Endodermal cell (in vitro differentiated cells): ENCODE measurements around the gene ANKS1B. TPM values are rescaled to one million over a fixed set of nuclear protein-coding genes. Genes with fewer than 3 reads are reported as not detected.

Experiments used
- DNase-seq: peaks from one replicate; pipeline ENCODE4 v3.0.0-alpha.2; 2017
- H3K27ac ChIP-seq: 2 replicates; pipeline ENCODE4 v1.5.1; 2013; ENCODE audit warnings: mild to moderate bottlenecking, low read depth, low read length, moderate library complexity
- H3K27me3 ChIP-seq: 2 replicates; pipeline ENCODE4 v1.6.1; 2013; ENCODE audit warnings: mild to moderate bottlenecking, low read length, moderate library complexity; ENCODE audit not compliant: insufficient read depth, control insufficient read depth, poor library complexity, severe bottlenecking
- H3K36me3 ChIP-seq: 2 replicates; pipeline ENCODE4 v1.7.0; 2013; ENCODE audit warnings: mild to moderate bottlenecking, low read length, moderate library complexity; ENCODE audit not compliant: control insufficient read depth, insufficient read depth
- H3K4me1 ChIP-seq: one replicate; pipeline ENCODE4 v1.7.0; 2013; ENCODE audit warnings: low read length; ENCODE audit not compliant: control insufficient read depth, insufficient read depth
- H3K4me3 ChIP-seq: 2 replicates; pipeline ENCODE4 v1.5.1; 2013; ENCODE audit warnings: mild to moderate bottlenecking, low read length, moderate library complexity
- H3K9ac ChIP-seq: 2 replicates; pipeline ENCODE4 v1.6.1; 2013; ENCODE audit warnings: mild to moderate bottlenecking, low read length, moderate library complexity; ENCODE audit not compliant: poor library complexity, severe bottlenecking; ENCODE audit errors: extremely low read depth
- H3K9me3 ChIP-seq: 2 replicates; pipeline ENCODE4 v1.6.1; 2013; ENCODE audit warnings: mild to moderate bottlenecking, low read length, moderate library complexity; ENCODE audit not compliant: control insufficient read depth
- H3K27ac Mint-ChIP-seq: 2 replicates; pipeline ENCODE4 v1.8.0; 2020; ENCODE audit warnings: mixed read lengths
- H3K27me3 Mint-ChIP-seq: 2 replicates; pipeline ENCODE4 v1.8.0; 2021; ENCODE audit warnings: mild to moderate bottlenecking, mixed read lengths; ENCODE audit not compliant: insufficient read depth
- H3K36me3 Mint-ChIP-seq: 2 replicates; pipeline ENCODE4 v1.8.0; 2020; ENCODE audit warnings: low read depth, mixed read lengths
- H3K4me1 Mint-ChIP-seq: 2 replicates; pipeline ENCODE4 v1.8.0; 2020; ENCODE audit warnings: mixed read lengths
- H3K4me3 Mint-ChIP-seq: 2 replicates; pipeline ENCODE4 v1.8.0; 2020; ENCODE audit warnings: mild to moderate bottlenecking, moderate library complexity, mixed read lengths
- H3K9me3 Mint-ChIP-seq: 2 replicates; pipeline ENCODE4 v1.8.0; 2020; ENCODE audit warnings: mild to moderate bottlenecking, mixed read lengths
- WGBS, 2 experiments: methylation state at CpG; one replicate each; pipeline versions ENCODE4 v1.1.5 to v1.1.7; 2013; ENCODE audit warnings: missing lambda C conversion rate in 2 of 2, mixed read lengths in 1 of 2; ENCODE audit not compliant: insufficient coverage in 1 of 2, insufficient read length in 1 of 2; 5-methylcytosine and 5-hydroxymethylcytosine counted together
- total RNA-seq, 2 donors: library from RNA; stranded (reverse); fragmentation: NEBNext Ultra II Directional in 1 of 2; extraction: Animal tissue kit (Norgen Biotek cat#: 25700) in 1 of 2; gene quantifications; 2 replicates in 1 of 2; 3 replicates in 1 of 2; pipeline ENCODE4 v1.2.1, GENCODE V29; 2021
- TF ChIP-seq, protein P1 (sequence below): fragments of 200-600 bp; sonication (generic); conservative IDR thresholded peaks from 2 replicates; pipeline ENCODE4 v1.5.0; 2021; ENCODE audit warnings: antibody characterized with exemption, mild to moderate bottlenecking

The ANKS1B gene
- total RNA-seq, 2 donors from 2014 or later, result 28.5 to 65.8 TPM

GRCh38 chr12:98772818-98773217 lies 1211.9 kb downstream of the ANKS1B start:
- peaks cover 17% of the 10 kb centered on the region for H3K4me1 Mint-ChIP-seq
- DNase-seq, result no peak
- H3K27ac ChIP-seq, result no peak overlapping the region
- H3K27ac Mint-ChIP-seq, result no peak overlapping the region
- no peaks in the 10 kb centered on the region for H3K27me3 ChIP-seq
- peaks cover 65% of the 10 kb centered on the region for H3K36me3 Mint-ChIP-seq
- no peaks in the 10 kb centered on the region for H3K27me3 Mint-ChIP-seq
- H3K9me3 ChIP-seq, result peaks cover 16% of the 10 kb centered on the region
- TF ChIP-seq, protein P1, sequence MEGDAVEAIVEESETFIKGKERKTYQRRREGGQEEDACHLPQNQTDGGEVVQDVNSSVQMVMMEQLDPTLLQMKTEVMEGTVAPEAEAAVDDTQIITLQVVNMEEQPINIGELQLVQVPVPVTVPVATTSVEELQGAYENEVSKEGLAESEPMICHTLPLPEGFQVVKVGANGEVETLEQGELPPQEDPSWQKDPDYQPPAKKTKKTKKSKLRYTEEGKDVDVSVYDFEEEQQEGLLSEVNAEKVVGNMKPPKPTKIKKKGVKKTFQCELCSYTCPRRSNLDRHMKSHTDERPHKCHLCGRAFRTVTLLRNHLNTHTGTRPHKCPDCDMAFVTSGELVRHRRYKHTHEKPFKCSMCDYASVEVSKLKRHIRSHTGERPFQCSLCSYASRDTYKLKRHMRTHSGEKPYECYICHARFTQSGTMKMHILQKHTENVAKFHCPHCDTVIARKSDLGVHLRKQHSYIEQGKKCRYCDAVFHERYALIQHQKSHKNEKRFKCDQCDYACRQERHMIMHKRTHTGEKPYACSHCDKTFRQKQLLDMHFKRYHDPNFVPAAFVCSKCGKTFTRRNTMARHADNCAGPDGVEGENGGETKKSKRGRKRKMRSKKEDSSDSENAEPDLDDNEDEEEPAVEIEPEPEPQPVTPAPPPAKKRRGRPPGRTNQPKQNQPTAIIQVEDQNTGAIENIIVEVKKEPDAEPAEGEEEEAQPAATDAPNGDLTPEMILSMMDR, result no peak
- H3K9me3 Mint-ChIP-seq, result peaks cover 7% of the 10 kb centered on the region
- no peak overlapping the region for H3K4me3 Mint-ChIP-seq
- peaks cover 72% of the 10 kb centered on the region for H3K36me3 ChIP-seq
- WGBS, 2 experiments, result 94 to 100% methylated on average over 3 of the region's 3 CpGs
- H3K4me1 ChIP-seq, result peaks cover 11% of the 10 kb centered on the region
- H3K9ac ChIP-seq, result no peak overlapping the region
- H3K4me3 ChIP-seq, result no peak overlapping the region

DNA sequence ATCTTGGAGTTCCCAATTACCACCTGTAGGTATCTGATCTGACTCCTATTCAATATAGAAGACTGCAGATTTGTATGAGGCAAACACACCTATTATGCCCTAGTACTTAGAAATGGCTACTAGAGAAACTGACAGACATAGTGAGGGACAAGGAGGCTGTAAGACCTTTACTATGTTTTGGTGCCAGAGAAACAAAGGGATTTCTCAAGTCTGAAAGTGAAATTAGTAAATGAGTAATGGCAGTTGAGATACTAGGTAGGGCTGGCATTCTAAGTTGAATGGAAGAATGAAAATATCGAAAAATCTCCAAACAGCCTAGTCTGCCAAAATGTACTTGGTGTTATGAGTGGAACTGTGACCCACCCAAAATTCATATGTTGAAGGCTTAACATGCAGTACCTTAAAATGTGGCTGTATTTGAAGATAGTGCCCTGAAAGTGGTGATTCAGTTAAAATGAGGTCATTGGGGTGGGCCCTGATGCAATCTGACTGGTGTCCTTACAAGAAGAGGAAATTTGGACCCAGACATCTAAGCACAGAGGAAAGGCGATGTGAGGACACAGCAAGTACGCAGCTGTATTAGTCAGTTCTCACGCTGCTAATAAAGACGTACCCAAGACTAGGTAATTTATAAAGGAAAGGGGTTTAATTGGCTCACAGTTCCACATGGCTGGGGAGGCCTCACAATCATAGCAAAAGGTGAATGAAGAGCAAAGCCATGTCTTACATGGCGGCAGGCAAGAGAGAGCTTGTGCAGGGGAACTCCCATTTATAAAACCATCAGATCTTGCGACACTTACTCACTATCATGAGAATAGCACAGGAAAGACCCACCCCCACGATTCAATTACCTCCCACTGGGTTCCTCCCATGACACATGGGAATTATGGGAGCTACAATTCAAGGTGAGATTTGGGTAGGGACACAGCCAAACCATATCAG lies 1212.7 kb downstream of the ANKS1B start:
- 95 to 96% methylated on average over 6 to 8 of the region's 8 CpGs for WGBS, 2 experiments
- no peak overlapping the region for H3K27ac ChIP-seq
- Mint-ChIP-seq H3K27me3 (no peaks in the 10 kb centered on the region), H3K9me3 (peaks cover 7% of the 10 kb centered on the region), H3K4me1 (peaks cover 12% of the 10 kb centered on the region), H3K36me3 (peaks cover 69% of the 10 kb centered on the region), H3K27ac (no peak overlapping the region), H3K4me3 (no peak overlapping the region)
- H3K4me3 ChIP-seq, result no peak overlapping the region
- DNase-seq, result no peak
- TF ChIP-seq, protein P1, result no peak
- H3K27me3 ChIP-seq, result no peaks in the 10 kb centered on the region
- H3K9me3 ChIP-seq, result peaks cover 16% of the 10 kb centered on the region
- peaks cover 11% of the 10 kb centered on the region for H3K4me1 ChIP-seq
- H3K36me3 ChIP-seq, result peaks cover 79% of the 10 kb centered on the region
- H3K9ac ChIP-seq, result no peak overlapping the region

GRCh38 chr12:98770230-98770629 lies 1214.5 kb downstream of the ANKS1B start:
- H3K27me3 ChIP-seq, result no peaks in the 10 kb centered on the region
- no peak overlapping the region for H3K9ac ChIP-seq
- peaks cover 11% of the 10 kb centered on the region for H3K4me1 ChIP-seq
- Mint-ChIP-seq H3K36me3 (peaks cover 70% of the 10 kb centered on the region), H3K27me3 (no peaks in the 10 kb centered on the region), H3K9me3 (peaks cover 7% of the 10 kb centered on the region), H3K4me1 (peaks cover 12% of the 10 kb centered on the region), H3K4me3 (no peak overlapping the region), H3K27ac (peak overlapping the region; percentile 35)
- peaks cover 16% of the 10 kb centered on the region for H3K9me3 ChIP-seq
- TF ChIP-seq, protein P1, result no peak
- DNase-seq, result no peak
- H3K4me3 ChIP-seq, result no peak overlapping the region
- WGBS, 2 experiments, result 92 to 93% methylated on average over 2 to 3 of the region's 4 CpGs
- no peak overlapping the region for H3K27ac ChIP-seq
- peaks cover 82% of the 10 kb centered on the region for H3K36me3 ChIP-seq
